NCI-H187 (cell line): ENCODE measurements around the gene ZMYND11.
"Not testable (repeated sequence)": the region's sequence is repeated elsewhere in the genome, so short reads cannot be mapped to it uniquely, and the experiment has no call there.

Experiments used
- DNase-seq, 2 experiments: peaks; one replicate each; lab custom pipeline; 2025; lab: John Stamatoyannopoulos, UW

Gene ZMYND11

DNA sequence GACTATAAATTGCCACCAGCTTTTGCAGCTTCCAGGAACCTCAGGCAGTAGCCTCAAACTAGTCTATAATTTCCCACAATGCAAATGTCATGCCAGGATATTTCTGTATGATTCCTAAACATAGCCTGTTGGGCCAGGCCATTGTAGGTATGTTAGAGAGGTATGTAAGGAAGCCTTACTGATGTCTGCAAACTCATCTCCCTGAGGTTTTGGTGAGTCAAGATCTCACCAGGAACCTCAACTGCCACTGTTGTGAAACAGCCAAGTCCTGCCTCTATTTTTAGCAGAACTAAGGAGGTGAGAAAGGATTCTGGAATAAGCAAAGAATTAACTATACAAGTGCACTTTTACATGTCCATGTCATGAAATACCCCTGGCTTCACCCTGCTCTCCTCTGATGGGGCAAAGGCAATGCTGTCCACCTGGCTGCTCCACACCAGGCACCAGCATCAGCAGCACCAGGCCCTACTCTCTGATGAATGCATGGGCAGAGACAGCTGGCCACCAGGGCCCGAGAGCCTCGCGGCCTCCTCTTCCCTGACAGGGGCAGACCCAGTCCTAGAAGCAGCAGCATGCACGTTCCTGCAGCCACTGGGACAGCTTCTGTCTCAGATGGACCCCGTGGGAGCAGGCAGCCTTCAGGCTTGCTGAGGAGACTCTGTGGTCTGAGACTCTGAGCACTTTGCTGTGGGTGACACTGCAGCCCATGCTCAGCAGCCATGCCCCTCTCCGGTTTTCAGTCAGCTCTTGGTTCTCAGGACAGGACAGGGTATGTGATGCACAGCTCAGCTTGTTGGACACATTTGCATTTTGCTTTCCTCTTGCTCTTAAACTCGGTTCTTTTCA is 147.3 kb downstream of the ZMYND11 start:
- no peak for DNase-seq

DNA sequence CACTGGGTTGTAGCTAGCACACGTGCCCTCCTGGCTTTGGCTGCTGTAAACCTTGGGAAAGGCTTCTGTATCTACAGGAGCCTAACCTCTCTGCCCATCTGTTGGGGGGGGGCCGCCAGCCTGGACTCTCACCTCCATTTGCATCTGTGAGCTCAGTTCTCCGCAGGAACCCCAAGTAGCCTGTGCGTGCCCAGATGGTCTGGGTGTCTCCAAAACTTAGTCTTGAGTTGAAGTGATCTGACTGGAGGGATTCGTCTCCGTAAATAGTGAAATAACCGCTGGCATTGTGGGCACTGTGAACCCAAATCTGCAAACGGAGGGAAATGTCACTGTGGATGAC is 147.9 kb downstream of the ZMYND11 start:
- no peak for DNase-seq

DNA sequence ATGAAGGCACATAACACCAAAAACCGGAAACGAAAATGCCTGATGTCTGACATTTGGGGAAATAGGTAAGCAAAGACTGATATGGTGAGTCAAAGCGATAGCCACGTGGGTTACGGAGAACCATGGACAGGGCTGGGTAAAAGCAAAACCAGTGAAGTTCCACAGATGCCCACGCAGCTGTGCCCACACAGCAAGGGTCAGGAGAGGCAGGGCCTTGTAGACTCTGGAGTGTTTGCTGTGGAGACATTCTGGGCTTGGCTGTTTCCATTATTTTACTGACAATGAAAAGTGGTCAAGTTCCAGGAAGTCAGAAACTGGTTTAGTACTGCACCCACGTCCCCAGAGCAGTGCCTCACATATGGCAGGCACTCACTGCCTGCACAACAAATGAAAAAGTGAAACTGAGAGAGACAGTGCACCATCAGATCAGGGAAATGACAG is 148.7 kb downstream of the ZMYND11 start:
- no peak for DNase-seq

DNA sequence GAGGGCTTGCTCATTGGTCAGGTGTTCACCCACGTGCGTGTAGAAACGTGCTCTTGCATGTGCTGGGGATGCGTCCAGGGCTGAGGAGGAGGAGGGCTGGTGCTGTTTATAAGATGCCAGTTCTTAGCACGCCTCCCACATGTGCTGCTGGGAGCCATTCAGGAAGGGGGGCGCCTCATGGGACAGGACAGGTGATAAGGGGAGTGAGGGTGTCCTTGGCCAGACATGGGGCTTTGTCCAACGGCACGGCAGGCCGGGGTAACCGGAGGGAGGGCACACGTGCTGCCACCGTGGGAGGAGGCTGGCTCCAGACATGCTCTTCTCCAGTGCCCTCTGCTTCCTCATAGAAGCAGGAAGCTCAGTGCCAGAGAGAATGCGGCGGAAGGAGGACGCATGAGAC is 150.0 kb downstream of the ZMYND11 start:
- DNase-seq, result no peak

DNA sequence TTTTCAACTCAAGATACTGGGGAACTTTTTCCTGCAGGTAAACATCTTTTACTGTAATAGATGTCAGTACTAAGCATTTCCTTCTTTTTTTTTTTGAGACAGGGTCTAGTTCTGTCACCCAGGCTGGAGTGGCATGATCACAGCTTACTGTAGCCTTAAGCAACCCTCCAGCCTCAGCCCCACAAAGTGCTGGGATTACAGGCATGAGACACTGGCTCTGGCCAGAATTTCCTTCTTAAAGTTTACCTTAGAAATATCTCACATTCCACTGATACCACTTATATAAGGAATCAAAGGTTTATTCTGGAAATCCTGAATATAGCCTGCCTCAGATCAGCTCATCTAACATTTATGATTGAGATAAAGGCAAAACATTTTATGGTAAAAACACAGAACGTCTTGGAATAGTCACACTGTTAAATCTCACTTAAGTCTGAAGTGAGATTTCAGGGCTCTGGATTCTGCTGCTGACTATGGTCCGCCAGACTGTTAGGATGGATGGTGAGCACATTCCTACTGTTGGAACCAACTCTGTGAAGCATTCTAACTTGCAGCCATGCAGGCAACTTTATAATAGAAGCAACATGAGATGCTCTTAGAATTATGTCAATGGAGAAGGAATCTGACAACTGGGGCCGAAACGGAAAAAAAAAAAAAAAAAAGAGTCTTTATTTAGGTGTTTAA is 151.9 kb downstream of the ZMYND11 start:
- no peak for DNase-seq

DNA sequence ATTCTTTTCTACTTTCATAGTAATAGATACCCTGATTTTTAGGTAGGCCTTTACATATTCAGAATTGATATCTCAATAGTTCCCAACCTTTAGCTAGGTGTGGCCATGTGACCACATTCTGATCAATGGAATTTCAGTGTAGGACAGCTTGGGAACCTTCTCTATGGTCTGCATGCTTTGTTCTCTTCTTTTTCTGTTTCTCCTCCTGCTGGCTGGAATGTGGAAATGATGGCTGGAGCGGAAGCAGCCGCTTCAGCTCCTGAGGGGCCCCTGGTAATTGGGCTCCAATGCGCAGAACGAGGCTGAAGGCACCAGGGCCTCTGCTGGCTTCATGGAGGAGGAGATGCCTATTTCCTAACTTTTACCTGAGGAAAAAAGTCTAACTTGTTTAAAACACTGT is 152.6 kb downstream of the ZMYND11 start:
- DNase-seq, result no peak

DNA sequence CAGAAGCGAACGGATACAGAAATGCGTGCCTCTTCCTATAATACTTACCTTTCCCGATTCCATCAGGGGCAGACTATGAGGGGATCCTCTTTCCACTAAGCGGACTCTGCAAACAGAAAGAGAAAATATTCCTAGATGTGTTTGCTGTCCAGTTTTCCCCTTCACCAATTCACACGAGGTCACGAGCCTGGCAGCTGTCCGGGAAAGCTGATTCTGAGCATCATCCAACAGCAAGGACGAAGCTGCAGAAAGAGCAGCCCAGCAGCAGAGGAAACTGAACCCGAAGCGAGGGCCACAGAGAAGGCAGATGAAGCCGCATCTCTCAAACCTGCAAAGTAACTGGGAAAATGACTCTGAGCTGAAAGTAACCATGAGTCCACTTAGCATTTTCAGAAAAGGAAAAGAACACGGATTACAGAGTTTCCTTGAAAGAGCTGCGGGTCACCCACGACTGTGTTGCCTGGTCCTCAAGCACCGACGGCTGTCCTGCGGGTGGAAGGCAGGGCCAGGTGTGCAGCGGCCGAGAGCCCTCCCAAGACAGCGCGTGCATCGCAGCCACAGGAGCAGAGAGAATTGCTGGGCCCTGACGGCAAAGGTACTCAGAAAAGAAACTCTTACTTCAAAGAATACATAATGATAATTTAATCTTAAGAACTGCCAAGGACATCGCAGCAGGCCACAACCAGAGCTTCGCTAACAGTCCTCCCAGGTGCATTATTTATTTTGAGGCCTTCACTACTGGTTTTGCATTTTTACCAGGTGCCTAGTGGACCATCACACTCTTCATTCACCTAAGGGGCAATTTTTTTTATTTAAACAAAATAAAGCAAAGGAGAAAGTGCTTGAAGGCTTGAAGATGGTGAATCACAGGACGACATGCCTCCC is 153.3 kb downstream of the ZMYND11 start:
- DNase-seq, result no peak

DNA sequence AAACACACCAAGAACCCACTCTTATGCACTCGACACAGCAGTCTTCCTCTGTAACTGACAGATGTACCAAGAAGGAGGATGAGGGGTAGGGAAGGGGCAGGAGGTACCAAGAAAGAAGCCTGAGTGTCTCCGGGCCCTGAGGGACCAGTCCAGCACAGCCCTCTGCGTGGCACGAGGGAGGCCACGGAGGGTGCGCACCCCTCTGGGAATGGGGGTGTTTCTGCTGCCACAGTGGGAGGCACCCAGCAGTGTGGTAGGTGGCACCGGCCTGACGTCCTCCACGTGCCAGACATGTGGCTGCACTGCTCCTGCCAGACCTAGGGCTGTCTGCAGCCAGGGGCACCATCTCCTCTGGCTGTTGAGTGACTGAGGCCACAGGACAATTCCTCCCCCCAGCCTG is 154.3 kb downstream of the ZMYND11 start:
- DNase-seq, result no peak

DNA sequence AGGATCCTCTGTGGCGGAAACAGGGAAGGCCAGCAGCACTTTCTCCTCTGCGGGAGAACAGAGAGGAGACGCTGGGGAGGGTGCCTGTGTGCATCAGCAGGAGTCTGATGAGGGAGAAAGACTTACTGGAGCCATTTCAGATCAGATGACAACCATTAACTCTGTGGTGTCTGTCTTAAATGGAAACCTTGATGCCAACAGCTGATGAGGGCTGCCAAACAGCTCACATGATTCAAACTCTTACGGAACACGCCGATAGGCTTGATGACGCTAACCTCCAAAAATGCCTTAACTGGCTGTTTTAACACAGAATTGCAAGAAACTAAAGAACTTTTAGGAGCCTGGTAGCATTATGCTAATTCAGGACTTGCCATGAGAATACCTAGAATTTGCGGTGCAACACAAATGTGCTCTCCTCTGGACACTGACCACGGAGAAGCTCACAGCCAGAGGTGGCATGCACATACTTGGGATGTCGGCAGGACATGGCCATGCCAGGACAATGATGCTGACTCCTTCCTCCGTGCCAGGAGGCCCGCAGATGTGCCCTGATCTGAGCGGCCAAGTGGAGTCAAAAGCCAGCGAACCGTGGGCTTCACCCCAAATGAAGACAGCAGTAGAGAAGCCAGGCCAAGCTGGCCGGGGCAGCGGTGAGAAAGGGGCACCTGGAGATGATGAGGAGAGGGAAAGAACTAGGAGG is 154.9 kb downstream of the ZMYND11 start:
- no peak for DNase-seq

DNA sequence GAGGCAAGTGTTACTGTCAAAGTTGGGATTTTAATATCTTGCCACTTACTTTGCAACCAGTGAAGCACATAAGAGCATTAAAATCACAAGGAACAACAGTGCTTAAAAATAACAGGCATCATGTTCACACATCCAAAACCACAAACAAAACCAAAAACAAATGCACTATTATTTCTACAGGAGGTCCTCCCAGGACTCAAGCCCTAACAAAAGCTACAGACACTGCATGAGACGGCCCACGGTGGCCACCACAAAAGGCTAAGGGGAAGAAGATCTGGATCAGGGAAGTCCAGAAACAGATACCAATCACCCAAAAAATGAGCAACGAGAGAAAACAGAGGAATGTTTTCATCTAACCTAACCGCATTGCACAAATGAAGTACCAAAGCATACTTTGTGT is 158.4 kb downstream of the ZMYND11 start:
- DNase-seq, result no peak

DNA sequence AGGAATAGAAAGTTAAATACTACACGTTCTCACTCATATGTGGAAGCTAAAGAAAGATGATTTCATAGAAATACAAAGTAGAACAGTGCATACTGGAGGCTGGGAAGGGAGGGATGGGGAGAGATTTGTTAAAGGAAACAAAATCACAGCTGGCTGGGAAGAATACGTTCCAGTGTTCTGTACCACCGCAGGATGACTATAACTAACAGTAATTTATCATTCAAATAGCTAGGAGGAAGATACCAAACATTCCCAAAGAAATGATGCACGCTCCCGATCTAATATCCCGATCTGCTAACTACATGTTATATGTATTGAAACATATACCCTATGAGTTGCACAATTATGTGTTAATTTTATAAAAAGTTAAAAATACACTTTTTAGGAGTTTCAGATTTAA is 162.3 kb downstream of the ZMYND11 start:
- no peak for DNase-seq

DNA sequence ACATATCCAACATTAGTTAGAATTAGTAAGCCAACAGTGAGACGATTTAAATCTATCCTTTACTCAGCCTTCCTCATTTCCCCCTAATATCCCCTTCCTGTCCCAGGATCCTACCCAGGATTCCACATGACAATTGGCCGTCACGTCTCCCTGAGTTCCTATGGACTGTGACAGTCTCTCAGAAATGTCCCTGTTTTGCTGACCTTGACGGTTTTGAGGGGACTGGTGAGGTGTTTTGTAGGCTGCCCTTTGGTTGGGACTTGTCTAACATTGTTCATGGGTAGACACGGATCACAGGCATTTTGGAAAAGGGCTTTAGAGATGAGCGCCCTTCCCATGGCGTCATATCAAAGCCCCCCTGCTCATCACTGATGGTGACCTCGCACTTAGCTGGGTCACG is 162.8 kb downstream of the ZMYND11 start:
- no peak for DNase-seq

DNA sequence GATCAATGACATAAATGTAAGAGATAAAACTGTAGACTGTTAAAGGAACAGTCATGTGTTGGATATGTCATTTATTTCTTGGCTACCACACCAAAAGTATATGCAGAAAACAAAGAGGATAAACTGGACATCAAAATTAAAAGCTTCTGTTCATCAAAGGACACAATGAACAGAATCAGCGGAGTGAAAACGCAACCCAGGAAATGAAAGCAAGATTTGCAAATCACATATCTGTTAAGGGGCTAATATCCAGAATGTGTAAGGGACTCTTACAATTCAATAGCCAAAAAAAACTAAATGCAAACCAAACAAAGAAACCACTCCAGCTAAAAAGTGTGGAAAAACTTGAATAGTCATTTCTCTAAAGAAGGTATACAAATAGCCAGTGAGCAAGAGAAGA is 164.3 kb downstream of the ZMYND11 start:
- no peak for DNase-seq

DNA sequence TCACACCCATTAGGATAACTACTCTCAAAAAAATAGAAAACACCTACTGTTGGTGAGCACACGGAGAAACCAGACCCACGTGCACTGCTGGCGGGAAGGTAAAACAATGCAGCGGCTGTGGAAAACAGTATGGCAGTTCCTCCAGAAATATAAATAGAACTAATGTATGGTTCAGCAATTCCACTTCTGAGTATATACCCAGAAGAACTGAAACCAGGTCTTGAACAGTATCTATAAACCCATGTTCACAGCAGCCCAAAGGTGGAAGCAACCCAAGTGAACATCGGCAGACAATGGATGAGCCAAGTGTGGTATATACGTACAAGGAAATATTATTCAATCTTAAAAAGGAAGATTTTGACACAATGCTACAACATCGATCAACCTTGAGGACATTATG is 164.7 kb downstream of the ZMYND11 start:
- DNase-seq, result no peak

DNA sequence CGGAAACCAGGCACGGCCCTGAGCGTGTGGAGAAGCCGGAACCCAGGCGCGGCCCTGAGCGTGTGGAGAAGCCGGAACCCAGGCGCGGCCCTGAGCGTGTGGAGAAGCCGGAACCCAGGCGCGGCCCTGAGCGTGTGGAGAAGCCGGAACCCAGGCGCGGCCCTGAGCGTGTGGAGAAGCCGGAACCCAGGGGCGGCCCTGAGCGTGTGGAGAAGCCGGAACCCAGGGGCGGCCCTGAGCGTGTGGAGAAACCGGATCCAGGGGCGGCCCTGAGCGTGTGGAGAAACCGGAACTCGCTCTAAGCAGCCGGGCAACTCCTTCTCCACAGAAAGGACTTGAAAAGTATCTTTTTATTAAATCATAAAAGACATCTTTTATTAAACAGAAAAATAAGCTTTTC is 165.3 kb downstream of the ZMYND11 start:
- not testable (repeated sequence) for DNase-seq

DNA sequence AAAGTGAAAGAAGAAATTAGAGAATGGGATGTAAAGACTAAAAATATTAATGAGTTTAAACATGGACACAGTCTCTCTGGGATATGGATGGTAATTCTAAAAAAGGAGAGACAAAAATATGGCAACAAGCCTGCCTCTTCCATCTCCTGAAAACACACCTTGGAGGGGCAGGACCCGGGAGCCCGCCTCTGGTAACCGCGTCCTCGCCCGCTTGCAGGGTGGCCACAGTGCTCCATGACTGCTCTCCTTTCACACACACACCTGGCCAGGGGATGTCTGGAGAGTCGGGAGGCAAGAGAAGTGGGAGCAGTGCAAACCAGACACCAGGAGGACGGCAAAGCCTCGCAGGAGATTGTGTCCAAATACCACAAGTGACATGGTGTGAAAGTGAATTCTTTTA is 166.3 kb downstream of the ZMYND11 start:
- DNase-seq, result no peak
